Neural progenitor cell (in vitro differentiated cells): Measurements from ENCODE around the gene INTS6L. TPM values are rescaled to one million over a fixed set of nuclear protein-coding genes. Genes with fewer than 3 reads are reported as not detected.

ENCODE experiments used
- DNase-seq: peaks from one replicate; pipeline ENCODE4 v3.0.0-alpha.2; 2016; ENCODE audit warnings: low spot score
- H2AFZ ChIP-seq: fragments of 200-600 bp; sonication (generic); replicated peaks from 2 replicates; pipeline ENCODE4 v1.6.1; 2016; ENCODE audit warnings: antibody characterized with exemption
- H3F3A ChIP-seq: fragments of 200-600 bp; sonication (generic); 2 replicates; pipeline ENCODE4 v1.6.1; 2016; ENCODE audit warnings: antibody characterized with exemption, low read depth
- H3K27ac ChIP-seq: fragments of 200-600 bp; sonication (generic); 2 replicates; pipeline ENCODE4 v1.5.1; 2016; ENCODE audit warnings: mild to moderate bottlenecking
- H3K27me3 ChIP-seq: fragments of 200-600 bp; sonication (generic); 2 replicates; pipeline ENCODE4 v1.6.1; 2016; ENCODE audit warnings: mild to moderate bottlenecking, moderate library complexity
- H3K36me3 ChIP-seq: fragments of 200-600 bp; sonication (generic); 2 replicates; pipeline ENCODE4 v1.5.1; 2016
- H3K4me1 ChIP-seq: fragments of 200-600 bp; sonication (generic); 2 replicates; pipeline ENCODE4 v1.6.1; 2016; ENCODE audit warnings: mixed run types
- H3K4me2 ChIP-seq: fragments of 200-600 bp; sonication (generic); 2 replicates; pipeline ENCODE4 v1.6.1; 2016
- H3K4me3 ChIP-seq: fragments of 200-600 bp; sonication (generic); 2 replicates; pipeline ENCODE4 v1.5.1; 2016
- H3K79me2 ChIP-seq: fragments of 200-600 bp; sonication (generic); 2 replicates; pipeline ENCODE4 v1.6.1; 2016; ENCODE audit warnings: low read depth
- H3K9ac ChIP-seq: fragments of 200-600 bp; sonication (generic); 2 replicates; pipeline ENCODE4 v1.6.1; 2016
- H3K9me3 ChIP-seq: fragments of 200-600 bp; sonication (generic); 2 replicates; pipeline ENCODE4 v1.5.1; 2016; ENCODE audit warnings: low read depth
- H4K20me1 ChIP-seq: fragments of 200-600 bp; sonication (generic); 2 replicates; pipeline ENCODE4 v1.6.1; 2016; ENCODE audit warnings: low read depth
- H3K27ac Mint-ChIP-seq: 3 replicates; pipeline ENCODE4 v1.8.0; 2021; ENCODE audit warnings: mixed read lengths
- H3K27me3 Mint-ChIP-seq: 2 replicates; pipeline ENCODE4 v1.8.0; 2022; ENCODE audit warnings: low read depth, mild to moderate bottlenecking, inconsistent platforms, moderate library complexity, mixed read lengths; ENCODE audit not compliant: insufficient read depth
- H3K36me3 Mint-ChIP-seq: 3 replicates; pipeline ENCODE4 v1.8.0; 2021; ENCODE audit warnings: mixed read lengths
- H3K4me1 Mint-ChIP-seq: 3 replicates; pipeline ENCODE4 v1.8.0; 2021; ENCODE audit warnings: mixed read lengths
- H3K4me3 Mint-ChIP-seq: 3 replicates; pipeline ENCODE4 v1.8.0; 2021; ENCODE audit warnings: mild to moderate bottlenecking, moderate library complexity, mixed read lengths
- H3K9me3 Mint-ChIP-seq: 3 replicates; pipeline ENCODE4 v1.8.0; 2020; ENCODE audit warnings: mixed read lengths
- EZH2 ChIP-seq: fragments of 200-600 bp; sonication (generic); IDR thresholded peaks from 2 replicates; pipeline ENCODE4 v1.6.1; 2017; ENCODE audit warnings: antibody characterized with exemption, mild to moderate bottlenecking, moderate library complexity
- EZH2phosphoT487 ChIP-seq: fragments of 200-600 bp; sonication (generic); IDR thresholded peaks from 2 replicates; pipeline ENCODE4 v1.6.1; 2017; ENCODE audit warnings: antibody characterized with exemption
- total RNA-seq: library from RNA; depleted of rRNA; stranded (reverse); fragments of >200 nt; gene quantifications from 2 replicates; pipeline ENCODE4 v1.2.3, GENCODE V29; 2015; ENCODE audit warnings: low replicate concordance
- TF ChIP-seq, protein P1 (sequence below): fragments of 200-600 bp; sonication (generic); IDR thresholded peaks from 2 replicates; pipeline ENCODE4 v1.5.1; 2017; ENCODE audit warnings: antibody characterized with exemption, mild to moderate bottlenecking

Gene INTS6L
- total RNA-seq, 1 donor from 2014 or later: 18.3 TPM

DNA sequence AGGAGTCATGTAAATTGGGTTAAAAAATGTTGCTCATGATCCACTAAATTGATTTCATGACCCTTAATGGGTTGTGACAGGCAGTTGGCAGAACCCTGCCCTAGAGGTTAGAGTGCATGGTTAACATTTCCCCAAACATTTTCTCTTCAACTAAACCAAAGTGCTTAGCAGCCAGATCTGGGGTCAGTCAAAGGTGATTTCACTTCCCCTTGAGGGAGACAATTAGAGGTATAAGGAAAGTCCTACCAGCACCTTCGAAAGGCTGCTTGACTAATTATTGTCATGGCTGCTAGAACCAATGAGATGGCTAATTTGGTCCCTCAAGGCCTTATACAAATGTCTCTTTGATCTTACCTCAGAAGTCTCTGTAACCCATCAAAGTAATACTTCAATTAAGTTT lies 30.9 kb upstream of the INTS6L start:
- H3K4me3 Mint-ChIP-seq: no peak overlapping the region
- Histone ChIP-seq H3K27ac (no peak overlapping the region), H2AFZ (no peak overlapping the region), H3F3A (no peaks in the 10 kb centered on the region), H3K4me1 (no peaks in the 10 kb centered on the region), H3K4me2 (no peak overlapping the region), H3K9me3 (peaks cover 4% of the 10 kb centered on the region), H3K27me3 (no peaks in the 10 kb centered on the region), H3K36me3 (no peaks in the 10 kb centered on the region), H3K79me2 (no peaks in the 10 kb centered on the region), H3K9ac (no peak overlapping the region), H3K4me3 (no peak overlapping the region), H4K20me1 (no peaks in the 10 kb centered on the region)
- no peaks in the 10 kb centered on the region for H3K36me3 Mint-ChIP-seq
- H3K4me1 Mint-ChIP-seq: no peaks in the 10 kb centered on the region
- TF ChIP-seq EZH2phosphoT487 (no peak), EZH2 (no peak)
- TF ChIP-seq, protein P1, sequence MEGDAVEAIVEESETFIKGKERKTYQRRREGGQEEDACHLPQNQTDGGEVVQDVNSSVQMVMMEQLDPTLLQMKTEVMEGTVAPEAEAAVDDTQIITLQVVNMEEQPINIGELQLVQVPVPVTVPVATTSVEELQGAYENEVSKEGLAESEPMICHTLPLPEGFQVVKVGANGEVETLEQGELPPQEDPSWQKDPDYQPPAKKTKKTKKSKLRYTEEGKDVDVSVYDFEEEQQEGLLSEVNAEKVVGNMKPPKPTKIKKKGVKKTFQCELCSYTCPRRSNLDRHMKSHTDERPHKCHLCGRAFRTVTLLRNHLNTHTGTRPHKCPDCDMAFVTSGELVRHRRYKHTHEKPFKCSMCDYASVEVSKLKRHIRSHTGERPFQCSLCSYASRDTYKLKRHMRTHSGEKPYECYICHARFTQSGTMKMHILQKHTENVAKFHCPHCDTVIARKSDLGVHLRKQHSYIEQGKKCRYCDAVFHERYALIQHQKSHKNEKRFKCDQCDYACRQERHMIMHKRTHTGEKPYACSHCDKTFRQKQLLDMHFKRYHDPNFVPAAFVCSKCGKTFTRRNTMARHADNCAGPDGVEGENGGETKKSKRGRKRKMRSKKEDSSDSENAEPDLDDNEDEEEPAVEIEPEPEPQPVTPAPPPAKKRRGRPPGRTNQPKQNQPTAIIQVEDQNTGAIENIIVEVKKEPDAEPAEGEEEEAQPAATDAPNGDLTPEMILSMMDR: no peak
- peaks cover 1% of the 10 kb centered on the region for H3K27me3 Mint-ChIP-seq
- H3K9me3 Mint-ChIP-seq: peaks cover 4% of the 10 kb centered on the region
- no peak for DNase-seq
- H3K27ac Mint-ChIP-seq: no peak overlapping the region

DNA sequence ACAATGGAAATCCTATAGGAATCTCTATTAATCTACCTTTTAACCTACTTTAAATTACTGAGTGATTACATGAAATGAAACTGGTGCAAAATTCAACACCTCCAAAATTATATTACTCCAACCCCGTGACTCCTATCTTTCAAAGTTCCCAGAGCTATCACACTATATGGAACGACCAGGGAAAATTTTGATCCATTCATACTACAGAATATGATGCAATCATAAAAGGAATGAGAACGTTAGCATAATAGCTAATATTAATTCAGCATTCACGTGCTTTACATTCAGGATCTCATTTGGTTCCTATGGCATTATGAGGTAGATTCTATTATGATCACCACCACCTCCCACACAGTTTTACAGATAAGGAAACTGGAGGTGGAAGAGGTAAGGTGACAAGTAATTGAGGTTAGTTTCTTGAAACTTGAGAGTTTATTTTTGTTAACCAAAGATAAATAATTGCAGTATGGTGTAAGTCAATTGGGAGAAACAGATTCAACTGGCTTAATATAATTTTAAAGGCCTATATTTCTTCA lies 29.4 kb upstream of the INTS6L start:
- Histone ChIP-seq H3K79me2 (no peaks in the 10 kb centered on the region), H3K27ac (no peak overlapping the region), H3F3A (no peaks in the 10 kb centered on the region), H3K9ac (no peak overlapping the region), H3K4me3 (no peak overlapping the region), H3K9me3 (peaks cover 4% of the 10 kb centered on the region), H3K4me1 (no peaks in the 10 kb centered on the region), H3K27me3 (no peaks in the 10 kb centered on the region), H3K4me2 (no peak overlapping the region), H2AFZ (no peak overlapping the region), H3K36me3 (no peaks in the 10 kb centered on the region), H4K20me1 (no peaks in the 10 kb centered on the region)
- H3K36me3 Mint-ChIP-seq: no peaks in the 10 kb centered on the region
- no peak for DNase-seq
- H3K27me3 Mint-ChIP-seq: no peaks in the 10 kb centered on the region
- H3K4me3 Mint-ChIP-seq: no peak overlapping the region
- no peaks in the 10 kb centered on the region for H3K4me1 Mint-ChIP-seq
- peaks cover 4% of the 10 kb centered on the region for H3K9me3 Mint-ChIP-seq
- TF ChIP-seq EZH2phosphoT487 (no peak), EZH2 (no peak)
- TF ChIP-seq, protein P1: no peak
- H3K27ac Mint-ChIP-seq: no peak overlapping the region

DNA sequence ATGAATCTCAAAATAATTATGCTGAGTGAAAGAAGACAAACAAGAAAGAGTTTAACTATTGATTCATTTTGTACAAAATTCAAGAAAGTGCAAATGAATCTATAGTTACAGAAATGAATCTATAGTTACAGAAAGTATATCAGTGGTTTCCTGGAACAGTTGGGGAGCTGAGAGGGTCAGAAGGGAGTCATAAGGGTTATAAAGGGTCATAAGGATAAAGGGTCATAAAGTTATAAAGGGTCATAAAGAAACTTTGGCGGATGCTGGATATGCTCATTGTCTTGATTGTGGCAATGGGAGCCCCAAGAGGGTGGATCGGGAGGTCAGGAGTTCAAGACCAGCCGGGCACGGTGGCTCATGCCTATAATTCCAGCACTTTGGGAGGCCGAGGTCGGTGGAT lies 26.0 kb upstream of the INTS6L start:
- H3K27ac Mint-ChIP-seq: no peak overlapping the region
- H3K4me2 ChIP-seq: no peak overlapping the region
- DNase-seq: no peak
- H3K27me3 Mint-ChIP-seq: no peaks in the 10 kb centered on the region
- H2AFZ ChIP-seq: no peak overlapping the region
- H3K9ac ChIP-seq: no peak overlapping the region
- H3K4me3 Mint-ChIP-seq: no peak overlapping the region
- H4K20me1 ChIP-seq: no peaks in the 10 kb centered on the region
- H3K4me1 Mint-ChIP-seq: no peaks in the 10 kb centered on the region
- no peak overlapping the region for H3K27ac ChIP-seq
- no peaks in the 10 kb centered on the region for H3K79me2 ChIP-seq
- TF ChIP-seq, protein P1: no peak
- TF ChIP-seq EZH2phosphoT487 (no peak), EZH2 (no peak)
- H3K9me3 Mint-ChIP-seq: peaks cover 4% of the 10 kb centered on the region
- peaks cover 4% of the 10 kb centered on the region for H3K9me3 ChIP-seq
- H3K4me1 ChIP-seq: no peaks in the 10 kb centered on the region
- H3F3A ChIP-seq: no peaks in the 10 kb centered on the region
- H3K27me3 ChIP-seq: no peaks in the 10 kb centered on the region
- no peaks in the 10 kb centered on the region for H3K36me3 Mint-ChIP-seq
- H3K4me3 ChIP-seq: no peak overlapping the region
- no peaks in the 10 kb centered on the region for H3K36me3 ChIP-seq
